HCT116 (cell line): ENCODE data around the gene CLOCK. TPM values are rescaled to one million over a fixed set of nuclear protein-coding genes. Genes with fewer than 3 reads are reported as not detected.

Source experiments
- ATAC-seq: fragments of 200-7000 bp; cut with Tn5 transposase; 2 replicates; pipeline ENCODE4 v1.9.1; 2020; ENCODE audit warnings: mild to moderate bottlenecking, moderate library complexity
- BruUV-seq: library from RNA; stranded (reverse); fragments of 400-500 nt; replicated peaks from 2 replicates; lab custom pipeline; 2021; lab: Mats Ljungman, UMichigan
- CTCF ChIA-PET: fragments of 300-600 bp; sonication (Branson Sonifier 250); formaldehyde crosslinking; loops from one replicate; lab custom pipeline; 2021; ENCODE audit warnings: antibody characterized with exemption; lab: Charles Lee
- POLR2A ChIA-PET: fragments of 300-600, 350-600 bp; sonication (Branson Sonifier 250); formaldehyde crosslinking; loops from one replicate; lab custom pipeline; 2021; ENCODE audit warnings: antibody characterized with exemption; lab: Charles Lee
- RAD21 ChIA-PET, 2 experiments: fragments of 300-600 bp; sonication (Branson Sonifier 250); formaldehyde crosslinking; loops; one replicate each; lab custom pipeline; 2023; ENCODE audit warnings: low total read pairs in 2 of 2; ENCODE audit not compliant: uncharacterized antibody in 2 of 2, unreplicated experiment in 2 of 2, low non-redundant PET in 1 of 2; lab: Charles Lee
- DNase-seq: peaks from one replicate; pipeline ENCODE4 v3.0.0-alpha.2; 2010; ENCODE audit warnings: low read depth, low spot score
- H2AFZ ChIP-seq: fragments of 200-600 bp; shearing (Covaris generic), sonication (generic); 2 replicates; pipeline ENCODE4 v1.6.1; 2017; ENCODE audit warnings: low read depth, mixed run types, mixed read lengths, antibody characterized with exemption, low read length; ENCODE audit not compliant: poor library complexity, severe bottlenecking
- H3K27ac ChIP-seq: 2 replicates; pipeline ENCODE4 v1.5.1; 2012; ENCODE audit warnings: low read depth, low read length
- H3K27me3 ChIP-seq: fragments of 200-600 bp; sonication (generic); 2 replicates; pipeline ENCODE4 v1.6.1; 2016; ENCODE audit warnings: mixed run types, low read length, mixed read lengths; ENCODE audit not compliant: insufficient read depth
- H3K36me3 ChIP-seq, 2 experiments: fragments of 200-500 bp in 1 of 2; fragments of 200-600 bp in 1 of 2; sonication (Bioruptor generic) in 1 of 2; sonication (generic) in 1 of 2; 2 replicates each; pipeline versions ENCODE4 v1.5.1 to v1.6.1; 2014 to 2016; ENCODE audit warnings: low read length in 2 of 2, inconsistent platforms in 1 of 2, mixed read lengths in 1 of 2, mixed run types in 1 of 2; ENCODE audit not compliant: insufficient read depth in 2 of 2, control insufficient read depth in 1 of 2
- H3K4me1 ChIP-seq, 2 experiments: fragments of 200-600 bp in 1 of 2; sonication (generic) in 1 of 2; 2 replicates each; pipeline versions ENCODE4 v1.5.1 to v1.6.1; 2012 to 2017; ENCODE audit warnings: low read length in 2 of 2, inconsistent platforms in 1 of 2, mild to moderate bottlenecking in 1 of 2, mixed read lengths in 1 of 2, mixed run types in 1 of 2, moderate library complexity in 1 of 2; ENCODE audit not compliant: insufficient read depth in 2 of 2, control insufficient read depth in 1 of 2
- H3K4me2 ChIP-seq: fragments of 200-600 bp; sonication (generic); 2 replicates; pipeline ENCODE4 v1.6.1; 2017; ENCODE audit warnings: mixed run types, low read length, mixed read lengths
- H3K4me3 ChIP-seq, 2 experiments: fragments of 200-600 bp in 1 of 2; sonication (generic) in 1 of 2; replicated peaks in 1 of 2; 2 replicates each; pipeline ENCODE4 v1.5.1; 2011 to 2016; ENCODE audit warnings: low read length in 2 of 2, control low read depth in 1 of 2, low read depth in 1 of 2, mild to moderate bottlenecking in 1 of 2, mixed read lengths in 1 of 2, mixed run types in 1 of 2
- H3K79me2 ChIP-seq: fragments of 200-600 bp; sonication (generic); 2 replicates; pipeline ENCODE4 v1.6.1; 2017; ENCODE audit warnings: mild to moderate bottlenecking, mixed run types, low read length, moderate library complexity, mixed read lengths; ENCODE audit not compliant: insufficient read depth
- H3K9ac ChIP-seq: fragments of 200-600 bp; sonication (generic); 2 replicates; pipeline ENCODE4 v1.6.1; 2016; ENCODE audit warnings: low read length, mixed read lengths
- H3K9me2 ChIP-seq: fragments of 200-600 bp; sonication (generic), shearing (Covaris generic); 2 replicates; pipeline ENCODE4 v1.6.1; 2017; ENCODE audit warnings: mixed run types, mild to moderate bottlenecking, moderate library complexity; ENCODE audit not compliant: insufficient read depth
- H3K9me3 ChIP-seq, 2 experiments: fragments of 200-500 bp in 1 of 2; fragments of 200-600 bp in 1 of 2; sonication (Bioruptor generic) in 1 of 2; sonication (generic) in 1 of 2; 2 replicates each; pipeline ENCODE4 v1.6.1; 2014 to 2017; ENCODE audit warnings: low read length in 2 of 2, mixed read lengths in 2 of 2, inconsistent platforms in 1 of 2, low read depth in 1 of 2, mild to moderate bottlenecking in 1 of 2, mixed run types in 1 of 2, moderate library complexity in 1 of 2; ENCODE audit not compliant: control insufficient read depth in 1 of 2, insufficient read depth in 1 of 2
- H4K20me1 ChIP-seq: fragments of 200-600 bp; sonication (generic), shearing (Covaris generic); 2 replicates; pipeline ENCODE4 v1.6.1; 2017; ENCODE audit warnings: mixed run types, mild to moderate bottlenecking, moderate library complexity; ENCODE audit not compliant: insufficient read depth
- CBX3 ChIP-seq: IDR thresholded peaks from 2 replicates; pipeline ENCODE4 v1.6.1; 2012; ENCODE audit warnings: low read depth
- ELF1 ChIP-seq: IDR thresholded peaks from 2 replicates; pipeline ENCODE4 v1.6.1; 2012; ENCODE audit warnings: low read depth, borderline replicate concordance
- FOSL1 ChIP-seq: IDR thresholded peaks from 2 replicates; pipeline ENCODE4 v1.6.1; 2012; ENCODE audit warnings: low read depth
- JUND ChIP-seq: IDR thresholded peaks from 2 replicates; pipeline ENCODE4 v1.6.1; 2012
- POLR2A ChIP-seq: IDR thresholded peaks from 2 replicates; pipeline ENCODE4 v1.7.0; 2011; ENCODE audit warnings: borderline replicate concordance; ENCODE audit not compliant: insufficient read depth, insufficient read length; ENCODE audit errors: extremely low read depth
- RAD21 ChIP-seq: IDR thresholded peaks from 2 replicates; pipeline ENCODE4 v1.6.1; 2012; ENCODE audit warnings: low read depth, mild to moderate bottlenecking
- SIN3A ChIP-seq: IDR thresholded peaks from 2 replicates; pipeline ENCODE4 v1.6.1; 2012; ENCODE audit warnings: low read depth
- intact Hi-C: fragments of 100-400 bp; cut with micrococcal nuclease; formaldehyde crosslinking; loops from 2 replicates; pipeline ENCODE4 v1.10.0; 2022
- total RNA-seq: library from RNA; stranded (reverse); gene quantifications from one replicate; pipeline ENCODE4 v1.2.1, GENCODE V29; 2021; ENCODE audit not compliant: unreplicated experiment
- TF ChIP-seq, protein P1 (sequence below): IDR thresholded peaks from 2 replicates; pipeline ENCODE4 v1.6.1; 2012; ENCODE audit warnings: low read depth
- TF ChIP-seq, protein P2 (sequence below), 3 experiments: fragments of 200-600 bp in 1 of 3; sonication (generic) in 1 of 3; IDR thresholded peaks in 2 of 3; conservative IDR thresholded peaks in 1 of 3; 2 replicates each; pipeline ENCODE4 v1.5.1; 2012 to 2017; ENCODE audit warnings: low read depth in 2 of 3, low read length in 2 of 3, antibody characterized with exemption in 1 of 3, borderline replicate concordance in 1 of 3, control low read depth in 1 of 3, mild to moderate bottlenecking in 1 of 3, mixed read lengths in 1 of 3, mixed run types in 1 of 3, moderate library complexity in 1 of 3; ENCODE audit not compliant: insufficient read depth in 1 of 3

CLOCK gene
- total RNA-seq, 1 experiment from 2014 or later: 38.7 TPM

DNA sequence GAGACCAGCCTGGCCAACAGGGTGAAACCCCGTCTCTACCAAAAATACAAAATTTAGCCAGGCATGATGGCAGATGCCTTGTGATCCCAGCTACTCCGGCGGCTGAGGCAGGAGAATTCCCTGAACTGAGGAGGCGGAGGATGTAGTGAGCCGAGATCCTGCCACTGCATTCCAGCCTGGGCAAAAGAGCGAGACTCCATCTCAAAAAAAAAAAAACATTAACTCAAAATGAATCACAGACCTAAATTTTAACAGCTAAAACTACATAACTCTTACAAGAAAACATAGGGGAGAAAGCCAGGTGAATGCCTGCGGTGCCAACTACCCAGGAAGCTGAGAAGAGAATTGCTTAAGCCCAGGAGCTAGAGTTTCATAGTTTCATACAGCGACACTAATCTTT, 96.1 kb downstream of the CLOCK start:
- H3K27ac ChIP-seq: no peak overlapping the region
- H3K36me3 ChIP-seq: peaks cover 13 to 35% of the 10 kb centered on the region in 2 experiments
- no peak for TF ChIP-seq JUND
- no peak for TF ChIP-seq CBX3
- no peak for TF ChIP-seq POLR2A
- no peak for TF ChIP-seq RAD21
- TF ChIP-seq ELF1: no peak
- TF ChIP-seq, protein P1, sequence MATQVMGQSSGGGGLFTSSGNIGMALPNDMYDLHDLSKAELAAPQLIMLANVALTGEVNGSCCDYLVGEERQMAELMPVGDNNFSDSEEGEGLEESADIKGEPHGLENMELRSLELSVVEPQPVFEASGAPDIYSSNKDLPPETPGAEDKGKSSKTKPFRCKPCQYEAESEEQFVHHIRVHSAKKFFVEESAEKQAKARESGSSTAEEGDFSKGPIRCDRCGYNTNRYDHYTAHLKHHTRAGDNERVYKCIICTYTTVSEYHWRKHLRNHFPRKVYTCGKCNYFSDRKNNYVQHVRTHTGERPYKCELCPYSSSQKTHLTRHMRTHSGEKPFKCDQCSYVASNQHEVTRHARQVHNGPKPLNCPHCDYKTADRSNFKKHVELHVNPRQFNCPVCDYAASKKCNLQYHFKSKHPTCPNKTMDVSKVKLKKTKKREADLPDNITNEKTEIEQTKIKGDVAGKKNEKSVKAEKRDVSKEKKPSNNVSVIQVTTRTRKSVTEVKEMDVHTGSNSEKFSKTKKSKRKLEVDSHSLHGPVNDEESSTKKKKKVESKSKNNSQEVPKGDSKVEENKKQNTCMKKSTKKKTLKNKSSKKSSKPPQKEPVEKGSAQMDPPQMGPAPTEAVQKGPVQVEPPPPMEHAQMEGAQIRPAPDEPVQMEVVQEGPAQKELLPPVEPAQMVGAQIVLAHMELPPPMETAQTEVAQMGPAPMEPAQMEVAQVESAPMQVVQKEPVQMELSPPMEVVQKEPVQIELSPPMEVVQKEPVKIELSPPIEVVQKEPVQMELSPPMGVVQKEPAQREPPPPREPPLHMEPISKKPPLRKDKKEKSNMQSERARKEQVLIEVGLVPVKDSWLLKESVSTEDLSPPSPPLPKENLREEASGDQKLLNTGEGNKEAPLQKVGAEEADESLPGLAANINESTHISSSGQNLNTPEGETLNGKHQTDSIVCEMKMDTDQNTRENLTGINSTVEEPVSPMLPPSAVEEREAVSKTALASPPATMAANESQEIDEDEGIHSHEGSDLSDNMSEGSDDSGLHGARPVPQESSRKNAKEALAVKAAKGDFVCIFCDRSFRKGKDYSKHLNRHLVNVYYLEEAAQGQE: no peak
- TF ChIP-seq, protein P2, sequence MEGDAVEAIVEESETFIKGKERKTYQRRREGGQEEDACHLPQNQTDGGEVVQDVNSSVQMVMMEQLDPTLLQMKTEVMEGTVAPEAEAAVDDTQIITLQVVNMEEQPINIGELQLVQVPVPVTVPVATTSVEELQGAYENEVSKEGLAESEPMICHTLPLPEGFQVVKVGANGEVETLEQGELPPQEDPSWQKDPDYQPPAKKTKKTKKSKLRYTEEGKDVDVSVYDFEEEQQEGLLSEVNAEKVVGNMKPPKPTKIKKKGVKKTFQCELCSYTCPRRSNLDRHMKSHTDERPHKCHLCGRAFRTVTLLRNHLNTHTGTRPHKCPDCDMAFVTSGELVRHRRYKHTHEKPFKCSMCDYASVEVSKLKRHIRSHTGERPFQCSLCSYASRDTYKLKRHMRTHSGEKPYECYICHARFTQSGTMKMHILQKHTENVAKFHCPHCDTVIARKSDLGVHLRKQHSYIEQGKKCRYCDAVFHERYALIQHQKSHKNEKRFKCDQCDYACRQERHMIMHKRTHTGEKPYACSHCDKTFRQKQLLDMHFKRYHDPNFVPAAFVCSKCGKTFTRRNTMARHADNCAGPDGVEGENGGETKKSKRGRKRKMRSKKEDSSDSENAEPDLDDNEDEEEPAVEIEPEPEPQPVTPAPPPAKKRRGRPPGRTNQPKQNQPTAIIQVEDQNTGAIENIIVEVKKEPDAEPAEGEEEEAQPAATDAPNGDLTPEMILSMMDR (IDR thresholded peaks at IDR 0.05 in 2 of 3, conservative IDR thresholded peaks at IDR 0.05 in 1 of 3; ENCODE audit: borderline replicate concordance in 1 of 3, insufficient read depth in 1 of 3, low read depth in 2 of 3, low read length in 2 of 3): no peak
- TF ChIP-seq FOSL1: no peak
- TF ChIP-seq SIN3A: no peak
- TF ChIP-seq, all 23 proteins: peak for 0
- Histone ChIP-seq H3K79me2 (no peaks in the 10 kb centered on the region), H3K9me2 (no peaks in the 10 kb centered on the region), H2AFZ (no peak overlapping the region), H3K9me3 (no peaks in the 10 kb centered on the region), H3K4me2 (no peak overlapping the region), H3K27me3 (no peaks in the 10 kb centered on the region), H3K9ac (no peak overlapping the region), H3K4me1 (0 out of 4 replicates have a peak, but pooled peaks cover 0 to 2% of the 10 kb centered on the region in 2 experiments), H3K4me3 (no peak overlapping the region), H4K20me1 (no peaks in the 10 kb centered on the region)
- ChIA-PET POLR2A (no interaction called here), CTCF (no interaction called here), RAD21 (no interaction called here)
- intact Hi-C loops: no loop called here
- ATAC-seq (no peak), DNase-seq (no peak)
- no TSS peak for BruUV-seq
